Colonic mucosa (tissue), 4 donors: Measurements from ENCODE around the gene FOXE1. TPM values are rescaled to one million over a fixed set of nuclear protein-coding genes. Genes with fewer than 3 reads are reported as not detected.

Experiments
- DNase-seq: peaks from one replicate; pipeline ENCODE4 v3.0.0-alpha.2; 2020
- H3K27ac ChIP-seq: fragments of 200-600 bp; one replicate; pipeline ENCODE4 v1.8.0; 2021
- H3K27me3 ChIP-seq: fragments of 200-600 bp; one replicate; pipeline ENCODE4 v1.8.0; 2021
- H3K36me3 ChIP-seq: fragments of 200-600 bp; one replicate; pipeline ENCODE4 v1.8.0; 2021
- H3K4me1 ChIP-seq: fragments of 200-600 bp; one replicate; pipeline ENCODE4 v1.8.0; 2021; ENCODE audit warnings: mild to moderate bottlenecking
- H3K4me3 ChIP-seq: fragments of 200-600 bp; one replicate; pipeline ENCODE4 v1.8.0; 2021
- H3K9ac ChIP-seq, 2 donors: one replicate each; pipeline ENCODE4 v1.7.0; 2013; ENCODE audit warnings: control low read depth in 2 of 2, low read depth in 2 of 2, low read length in 2 of 2
- H3K9me3 ChIP-seq: fragments of 200-600 bp; one replicate; pipeline ENCODE4 v1.8.0; 2021
- intact Hi-C: fragments of 100-400 bp; cut with DNase I; formaldehyde crosslinking; loops from one replicate; pipeline ENCODE4 v1.14.1; 2022
- total RNA-seq, 2 donors: library from RNA; stranded (reverse); fragmentation: NEBNext Ultra II Directional in 1 of 2; extraction: Animal tissue kit (Norgen Biotek cat#: 25700) in 1 of 2; gene quantifications; one replicate each; pipeline ENCODE4 v1.2.1, GENCODE V29; 2021
- TF ChIP-seq, protein P1 (sequence below): fragments of 200-600 bp; IDR thresholded peaks from one replicate; pipeline ENCODE4 v1.8.0; 2022; ENCODE audit warnings: antibody characterized with exemption, mild to moderate bottlenecking
- donor health status: healthy.
- donor health status: DM: no; HTN: no; CAD: no.
- donor health status: DM: no; HTN: no; CAD: no.

Gene FOXE1
- total RNA-seq, 2 donors from 2014 or later, result not detected

DNA sequence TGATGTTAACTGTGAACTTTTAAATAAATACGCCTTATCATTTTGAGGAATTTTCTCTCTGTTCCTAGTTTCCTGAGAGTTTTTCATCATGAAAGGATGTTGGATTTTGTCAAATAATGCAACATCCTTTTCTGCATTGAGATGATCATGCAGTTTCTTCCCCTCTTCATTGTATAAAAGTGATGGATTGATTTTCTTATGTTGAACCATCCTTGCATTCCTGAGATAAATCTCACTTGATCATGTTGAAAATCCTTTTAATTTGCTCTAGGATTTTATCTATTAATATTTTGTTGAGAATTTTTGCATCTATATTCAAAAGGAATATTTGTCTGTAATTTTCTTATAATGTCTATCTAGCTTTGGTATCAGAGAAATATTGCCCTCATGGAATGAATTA lies 13.3 kb downstream of the FOXE1 start:
- TF ChIP-seq, protein P1, sequence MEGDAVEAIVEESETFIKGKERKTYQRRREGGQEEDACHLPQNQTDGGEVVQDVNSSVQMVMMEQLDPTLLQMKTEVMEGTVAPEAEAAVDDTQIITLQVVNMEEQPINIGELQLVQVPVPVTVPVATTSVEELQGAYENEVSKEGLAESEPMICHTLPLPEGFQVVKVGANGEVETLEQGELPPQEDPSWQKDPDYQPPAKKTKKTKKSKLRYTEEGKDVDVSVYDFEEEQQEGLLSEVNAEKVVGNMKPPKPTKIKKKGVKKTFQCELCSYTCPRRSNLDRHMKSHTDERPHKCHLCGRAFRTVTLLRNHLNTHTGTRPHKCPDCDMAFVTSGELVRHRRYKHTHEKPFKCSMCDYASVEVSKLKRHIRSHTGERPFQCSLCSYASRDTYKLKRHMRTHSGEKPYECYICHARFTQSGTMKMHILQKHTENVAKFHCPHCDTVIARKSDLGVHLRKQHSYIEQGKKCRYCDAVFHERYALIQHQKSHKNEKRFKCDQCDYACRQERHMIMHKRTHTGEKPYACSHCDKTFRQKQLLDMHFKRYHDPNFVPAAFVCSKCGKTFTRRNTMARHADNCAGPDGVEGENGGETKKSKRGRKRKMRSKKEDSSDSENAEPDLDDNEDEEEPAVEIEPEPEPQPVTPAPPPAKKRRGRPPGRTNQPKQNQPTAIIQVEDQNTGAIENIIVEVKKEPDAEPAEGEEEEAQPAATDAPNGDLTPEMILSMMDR, result no peak
- no peaks in the 10 kb centered on the region for H3K9me3 ChIP-seq
- no peaks in the 10 kb centered on the region for H3K36me3 ChIP-seq
- no peaks in the 10 kb centered on the region for H3K27me3 ChIP-seq
- no peaks in the 10 kb centered on the region for H3K4me1 ChIP-seq
- intact Hi-C loops, result no loop called here
- H3K27ac ChIP-seq, result no peak overlapping the region
- DNase-seq, result no peak
- H3K9ac ChIP-seq, result no peak overlapping the region
- H3K4me3 ChIP-seq, result no peak overlapping the region

DNA sequence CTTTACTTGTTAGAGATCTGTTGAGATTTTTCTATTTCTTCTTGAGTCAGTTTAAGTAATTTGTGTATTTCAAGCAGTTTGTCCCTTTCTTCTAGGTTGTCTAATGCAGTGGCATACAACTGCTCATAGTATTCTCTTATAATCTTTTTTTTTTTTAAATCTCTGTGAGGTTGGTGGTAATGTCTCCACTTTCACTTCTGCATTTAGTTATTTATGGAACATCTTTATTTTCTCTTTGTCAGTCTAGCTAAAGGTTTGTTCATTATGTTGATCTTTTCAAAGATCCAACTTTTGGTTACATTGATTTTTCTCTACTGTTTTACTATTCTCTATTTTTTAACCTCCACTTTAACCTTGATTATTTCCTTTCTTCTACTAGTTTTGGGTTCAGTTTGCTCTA lies 13.8 kb downstream of the FOXE1 start:
- H3K36me3 ChIP-seq, result no peaks in the 10 kb centered on the region
- H3K9ac ChIP-seq, result no peak overlapping the region
- TF ChIP-seq, protein P1, result no peak
- DNase-seq, result no peak
- H3K9me3 ChIP-seq, result no peaks in the 10 kb centered on the region
- no peaks in the 10 kb centered on the region for H3K27me3 ChIP-seq
- no peak overlapping the region for H3K27ac ChIP-seq
- no peak overlapping the region for H3K4me3 ChIP-seq
- no peaks in the 10 kb centered on the region for H3K4me1 ChIP-seq
- intact Hi-C loops, result no loop called here

DNA sequence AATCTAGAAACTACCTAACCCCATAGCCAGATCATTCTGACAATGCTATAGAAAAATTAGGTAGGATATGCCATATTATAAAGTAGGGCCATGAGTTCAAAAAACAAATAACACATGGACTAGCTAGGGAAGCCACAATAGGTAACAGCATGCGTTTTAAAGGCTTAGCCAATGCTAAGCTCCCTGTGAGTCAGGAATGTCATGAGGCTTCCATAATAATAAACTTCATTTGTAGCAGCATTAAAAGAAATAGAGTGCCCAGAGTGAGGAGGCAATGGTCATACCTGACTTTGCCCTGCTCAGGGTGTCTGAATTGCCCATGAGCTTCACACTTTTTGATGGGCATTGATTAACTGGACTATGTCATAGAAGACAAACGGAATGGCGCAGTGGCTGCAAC lies 15.8 kb downstream of the FOXE1 start:
- H3K4me3 ChIP-seq, result no peak overlapping the region
- TF ChIP-seq, protein P1, result no peak
- no peaks in the 10 kb centered on the region for H3K36me3 ChIP-seq
- H3K4me1 ChIP-seq, result no peaks in the 10 kb centered on the region
- intact Hi-C loops, result no loop called here
- no peaks in the 10 kb centered on the region for H3K9me3 ChIP-seq
- no peak overlapping the region for H3K9ac ChIP-seq
- no peak for DNase-seq
- H3K27me3 ChIP-seq, result no peaks in the 10 kb centered on the region
- H3K27ac ChIP-seq, result no peak overlapping the region

DNA sequence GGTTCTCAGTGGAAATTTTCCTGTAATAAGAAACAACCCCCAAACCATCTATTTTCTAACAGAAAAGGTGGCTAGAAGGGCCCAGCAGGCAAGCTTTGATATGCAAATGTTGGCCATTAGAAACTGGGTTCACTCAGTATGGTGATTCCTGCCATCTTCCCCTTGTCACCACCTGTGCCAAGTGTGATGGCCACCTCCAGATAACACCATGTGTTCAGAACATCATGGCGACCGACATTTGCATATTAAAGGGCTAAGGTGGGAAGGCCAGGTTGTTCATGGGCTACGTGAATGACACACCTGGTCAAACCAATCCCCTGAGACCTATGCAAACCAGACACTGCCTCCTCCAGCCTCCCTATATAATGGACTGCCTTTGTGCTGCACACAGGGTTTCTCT lies 20.4 kb downstream of the FOXE1 start:
- no peaks in the 10 kb centered on the region for H3K27me3 ChIP-seq
- TF ChIP-seq, protein P1, result no peak

DNA sequence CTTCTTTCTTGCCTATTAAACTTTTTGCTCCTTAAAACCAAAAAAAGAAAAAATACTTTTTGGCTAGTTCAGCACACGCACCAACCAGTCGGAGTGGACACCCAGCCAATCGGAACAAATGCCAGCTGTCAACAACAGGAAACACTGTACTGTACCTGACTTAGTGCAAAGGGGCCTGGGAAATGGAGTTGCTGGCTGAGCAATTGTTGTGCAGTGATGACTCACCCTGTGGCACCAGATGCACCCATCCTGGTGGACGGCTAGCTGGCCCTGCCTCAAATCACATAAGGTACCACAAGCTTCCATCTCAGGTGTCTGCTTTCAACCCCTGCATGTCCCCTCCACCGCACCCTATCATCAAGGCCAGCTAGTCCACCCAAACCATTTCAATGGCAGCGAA lies 20.9 kb downstream of the FOXE1 start:
- no peak overlapping the region for H3K27ac ChIP-seq
- H3K9me3 ChIP-seq, result no peaks in the 10 kb centered on the region
- TF ChIP-seq, protein P1, result no peak
- intact Hi-C loops, result no loop called here
- H3K27me3 ChIP-seq, result no peaks in the 10 kb centered on the region
- no peak for DNase-seq
- H3K36me3 ChIP-seq, result no peaks in the 10 kb centered on the region
- H3K4me3 ChIP-seq, result no peak overlapping the region
- H3K4me1 ChIP-seq, result no peaks in the 10 kb centered on the region
- no peak overlapping the region for H3K9ac ChIP-seq

More for the DNA sequence above, 20.4 kb downstream of the FOXE1 start:
- Histone ChIP-seq H3K27ac (no peak overlapping the region), H3K4me1 (no peaks in the 10 kb centered on the region), H3K9me3 (no peaks in the 10 kb centered on the region), H3K9ac (no peak overlapping the region), H3K36me3 (no peaks in the 10 kb centered on the region), H3K4me3 (no peak overlapping the region)
- DNase-seq, result no peak
- intact Hi-C loops, result no loop called here

DNA sequence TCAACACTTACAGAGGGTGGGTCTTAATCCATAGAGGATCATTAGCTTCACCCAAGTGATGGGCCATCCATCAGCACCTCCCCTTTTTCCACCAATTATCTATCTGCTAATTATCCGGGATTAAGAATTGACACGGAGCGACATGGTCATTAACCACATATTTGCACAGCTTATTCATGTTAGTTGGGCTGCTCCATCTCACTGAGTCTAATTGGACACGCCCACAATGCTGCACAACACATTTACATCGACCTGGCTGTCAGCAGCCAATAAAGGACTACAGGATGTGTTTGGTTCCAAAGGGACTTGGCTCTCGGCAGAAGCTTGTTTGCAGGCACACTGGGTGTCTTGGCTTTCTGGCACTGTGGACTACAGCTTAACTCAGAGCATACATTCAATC lies 21.6 kb downstream of the FOXE1 start:
- Histone ChIP-seq H3K27me3 (no peaks in the 10 kb centered on the region), H3K36me3 (no peaks in the 10 kb centered on the region), H3K9me3 (no peaks in the 10 kb centered on the region), H3K4me3 (no peak overlapping the region), H3K27ac (no peak overlapping the region), H3K9ac (no peak overlapping the region), H3K4me1 (no peaks in the 10 kb centered on the region)
- DNase-seq, result no peak
- intact Hi-C loops, result no loop called here
- TF ChIP-seq, protein P1, result no peak
